GM19023 (cell line): ENCODE results near the gene IGSF8.
A peak's percentile ranks its signal among the peaks of the same experiment; 100 is the strongest.
"Not testable (repeated sequence)": the region's sequence is repeated elsewhere in the genome, so short reads cannot be mapped to it uniquely, and the experiment has no call there.

Experiments
- ATAC-seq: cut with Tn5 transposase; IDR thresholded peaks from one replicate; pipeline ENCODE4 v1.9.1; 2021; ENCODE audit warnings: mild to moderate bottlenecking, moderate library complexity; ENCODE audit not compliant: unreplicated experiment

The IGSF8 gene

GRCh38 chr1:160069460-160070231 lies 28.8 kb downstream of the IGSF8 start, which contains the start of gene KCNJ10:
TSS of gene KCNJ10 (minus strand) at chr1:160070160. CDS start at chr1:160042532, 27,628 bp downstream.
- ATAC-seq = no peak

- no peak for ATAC-seq
Observed at GRCh38 chr1:160068225-160068624, 30.2 kb downstream of the IGSF8 start.

- ATAC-seq = no peak
Observed at GRCh38 chr1:160066829-160067745, 31.3 kb downstream of the IGSF8 start.

GRCh38 chr1:160064746-160065145 lies 33.7 kb downstream of the IGSF8 start:
- no peak for ATAC-seq

GRCh38 chr1:160064164-160064563 lies 34.3 kb downstream of the IGSF8 start:
- no peak for ATAC-seq

GRCh38 chr1:160063176-160063575 lies 35.2 kb downstream of the IGSF8 start:
- no peak for ATAC-seq

- no peak for ATAC-seq
Observed at GRCh38 chr1:160062230-160062532, 36.2 kb downstream of the IGSF8 start.

- ATAC-seq = no peak
Observed at GRCh38 chr1:160061369-160062229, 36.8 kb downstream of the IGSF8 start.

GRCh38 chr1:160058087-160058486 lies 40.3 kb downstream of the IGSF8 start:
- ATAC-seq = no peak

GRCh38 chr1:160056648-160057169 lies 41.7 kb downstream of the IGSF8 start:
- no peak for ATAC-seq

- ATAC-seq = no peak
Observed at GRCh38 chr1:160053548-160054365, 44.7 kb downstream of the IGSF8 start.

- no peak for ATAC-seq
Observed at GRCh38 chr1:160052936-160053335, 45.5 kb downstream of the IGSF8 start.

GRCh38 chr1:160050619-160051018 lies 47.8 kb downstream of the IGSF8 start:
- no peak for ATAC-seq

- not testable (repeated sequence) for ATAC-seq
Observed at GRCh38 chr1:160050182-160050581, 48.2 kb downstream of the IGSF8 start.

GRCh38 chr1:160049101-160049500 lies 49.3 kb downstream of the IGSF8 start:
- no peak for ATAC-seq

GRCh38 chr1:160048335-160048734 lies 50.1 kb downstream of the IGSF8 start:
- no peak for ATAC-seq

GRCh38 chr1:160047111-160047991 lies 51.1 kb downstream of the IGSF8 start:
- ATAC-seq = peak; percentile 46

GRCh38 chr1:160046494-160047110 lies 51.8 kb downstream of the IGSF8 start:
- peak; percentile 75 for ATAC-seq
